Measurements from ENCODE around the gene CCL7.

- TF ChIP-seq POLR2AphosphoS2 (IDR thresholded peaks at IDR 0.05; ENCODE audit: low read length), result no peak
- no peak for TF ChIP-seq FOXO4 (CRISPR knock-in tag; IDR thresholded peaks at IDR 0.05)
- TF ChIP-seq MAFK (IDR thresholded peaks at IDR 0.05; ENCODE audit: low read length), result no peak
- TF ChIP-seq YY1 (IDR thresholded peaks at IDR 0.05; ENCODE audit: borderline replicate concordance in 1 of 3, control insufficient read depth in 1 of 3, extremely low read depth in 1 of 3, insufficient read depth in 3 of 3, insufficient read length in 1 of 3, insufficient replicate concordance in 2 of 3, low read depth in 1 of 3, low read length in 2 of 3), result no peak
- no peak for TF ChIP-seq CREB5 (CRISPR knock-in tag; IDR thresholded peaks at IDR 0.05)
- no peak for TF ChIP-seq RAD51 (IDR thresholded peaks at IDR 0.05; ENCODE audit: borderline replicate concordance, low read depth)
- no peak for TF ChIP-seq SIN3A (IDR thresholded peaks at IDR 0.05; ENCODE audit: borderline replicate concordance in 2 of 2, control insufficient read depth in 1 of 2, low read depth in 2 of 2, low read length in 2 of 2)
- TF ChIP-seq U2AF1 (optimal IDR thresholded peaks at IDR 0.05; ENCODE audit: low read depth, low read length), result no peak
Observed at GRCh38 chr17:34226744-34227034, 43.3 kb upstream of the CCL7 start.
